ENCODE data around the gene MAGI2.

DNA sequence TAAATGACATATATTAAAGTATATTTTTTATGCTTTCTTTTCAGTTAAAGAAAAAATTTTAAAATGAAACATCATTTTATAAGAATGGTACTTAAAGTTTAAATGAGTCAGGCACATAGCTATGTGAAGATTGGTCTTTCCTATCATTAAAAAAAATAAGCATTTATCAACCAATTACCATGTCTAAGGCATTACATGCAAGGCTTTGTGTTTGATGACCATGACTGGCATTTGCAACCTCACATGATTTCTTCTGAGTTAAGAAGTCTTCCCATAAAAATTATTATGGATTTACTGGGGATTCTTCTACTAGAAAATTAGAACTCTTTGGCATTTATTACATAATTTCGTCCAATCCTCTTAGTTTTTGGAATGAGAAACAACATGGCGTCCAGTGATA, 776.1 kb downstream of the MAGI2 start:
- TF ChIP-seq EZH2phosphoT487 (IDR thresholded peaks at IDR 0.05; ENCODE audit: insufficient read depth, low read depth): no peak
- no peak for TF ChIP-seq EZH2 (IDR thresholded peaks at IDR 0.05; ENCODE audit: insufficient read depth, poor library complexity, severe bottlenecking)
